Thyroid gland (tissue), 4 donors: ENCODE results near the gene ABHD12.

Experiments
- CTCF ChIP-seq, 6 experiments: fragments of 200-600 bp in 3 of 6; fragments of 450-650 bp in 3 of 6; sonication (generic) in 3 of 6; IDR thresholded peaks; one replicate each; pipeline ENCODE4 v1.5.1; 2016 to 2019; ENCODE audit warnings: antibody characterized with exemption in 6 of 6, mild to moderate bottlenecking in 2 of 6, inconsistent platforms in 1 of 6, moderate library complexity in 1 of 6
- POLR2A ChIP-seq, 2 donors: fragments of 450-650 bp; IDR thresholded peaks; one replicate each; pipeline ENCODE4 v1.6.1; 2017; ENCODE audit warnings: antibody characterized with exemption in 2 of 2, mild to moderate bottlenecking in 2 of 2, moderate library complexity in 1 of 2

GRCh38 chr20:25378189-25378883 is 12.3 kb downstream of the ABHD12 start:
- TF ChIP-seq CTCF (IDR thresholded peaks at IDR 0.05) (no peak), POLR2A (IDR thresholded peaks at IDR 0.05) (no peak)
